GM18907 (cell line): ENCODE data around the gene SNTB2.
A peak's percentile ranks its signal among the peaks of the same experiment; 100 is the strongest.

ENCODE experiments used
- ATAC-seq: cut with Tn5 transposase; IDR thresholded peaks from one replicate; pipeline ENCODE4 v1.9.1; 2021; ENCODE audit warnings: mild to moderate bottlenecking, moderate library complexity; ENCODE audit not compliant: unreplicated experiment

Gene SNTB2

DNA sequence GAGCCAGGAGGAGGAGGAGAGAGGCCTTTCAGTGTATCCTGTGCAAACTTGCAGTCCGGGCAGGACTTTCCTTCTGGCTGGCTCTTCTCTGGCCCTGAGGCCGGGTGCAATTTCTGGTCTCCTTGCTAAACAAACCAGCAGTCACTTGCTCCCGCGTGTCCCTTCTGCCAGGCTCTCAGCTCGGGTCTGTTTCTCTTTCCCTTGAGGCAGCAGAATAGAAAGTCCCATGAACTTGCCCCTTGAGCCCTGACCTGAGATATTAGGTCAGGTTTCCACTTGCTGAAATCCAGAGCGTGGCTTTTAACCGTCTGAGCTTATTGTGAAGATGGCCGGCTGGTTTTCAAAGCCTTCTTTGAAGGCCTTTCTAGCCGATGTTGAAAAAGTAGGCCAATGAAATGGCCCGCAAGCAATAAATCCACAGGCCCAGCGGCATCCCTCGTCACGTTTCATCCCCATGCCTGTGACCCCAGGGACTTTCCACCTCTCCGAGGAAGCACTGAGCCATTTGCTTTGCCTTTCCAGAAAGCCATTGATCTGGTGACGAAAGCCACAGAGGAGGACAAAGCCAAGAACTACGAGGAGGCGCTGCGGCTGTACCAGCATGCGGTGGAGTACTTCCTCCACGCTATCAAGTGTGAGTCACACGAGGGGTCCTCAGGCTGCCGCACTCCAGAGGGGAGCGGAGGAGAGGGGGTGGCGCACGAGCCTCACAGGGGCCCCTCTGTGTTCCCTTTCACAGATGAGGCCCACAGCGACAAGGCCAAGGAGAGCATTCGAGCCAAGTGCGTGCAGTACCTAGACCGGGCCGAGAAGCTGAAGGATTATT lies 128.7 kb downstream of the SNTB2 start:
- no peak for ATAC-seq

DNA sequence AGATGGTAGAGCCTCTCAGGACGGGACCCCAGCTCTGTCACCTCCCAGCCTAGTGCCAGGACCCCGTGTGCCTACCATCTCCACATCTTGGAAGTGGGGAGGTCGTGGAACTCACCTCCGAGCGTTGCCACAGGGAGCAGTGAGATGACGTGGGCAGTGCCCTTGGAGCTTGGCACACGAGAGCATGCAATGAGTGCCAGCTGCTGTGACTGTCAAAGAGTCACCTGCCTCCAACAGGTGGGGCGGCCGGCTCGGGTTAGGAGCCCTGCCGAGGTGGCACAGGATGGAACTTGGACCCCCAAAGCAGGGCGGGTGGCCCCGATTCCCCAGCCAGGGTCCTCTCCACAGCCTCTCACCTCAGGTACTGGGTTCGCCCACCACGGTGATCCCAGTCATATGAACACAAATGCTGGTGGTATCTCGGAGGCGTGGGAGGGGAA lies 129.7 kb downstream of the SNTB2 start:
- ATAC-seq, result no peak

DNA sequence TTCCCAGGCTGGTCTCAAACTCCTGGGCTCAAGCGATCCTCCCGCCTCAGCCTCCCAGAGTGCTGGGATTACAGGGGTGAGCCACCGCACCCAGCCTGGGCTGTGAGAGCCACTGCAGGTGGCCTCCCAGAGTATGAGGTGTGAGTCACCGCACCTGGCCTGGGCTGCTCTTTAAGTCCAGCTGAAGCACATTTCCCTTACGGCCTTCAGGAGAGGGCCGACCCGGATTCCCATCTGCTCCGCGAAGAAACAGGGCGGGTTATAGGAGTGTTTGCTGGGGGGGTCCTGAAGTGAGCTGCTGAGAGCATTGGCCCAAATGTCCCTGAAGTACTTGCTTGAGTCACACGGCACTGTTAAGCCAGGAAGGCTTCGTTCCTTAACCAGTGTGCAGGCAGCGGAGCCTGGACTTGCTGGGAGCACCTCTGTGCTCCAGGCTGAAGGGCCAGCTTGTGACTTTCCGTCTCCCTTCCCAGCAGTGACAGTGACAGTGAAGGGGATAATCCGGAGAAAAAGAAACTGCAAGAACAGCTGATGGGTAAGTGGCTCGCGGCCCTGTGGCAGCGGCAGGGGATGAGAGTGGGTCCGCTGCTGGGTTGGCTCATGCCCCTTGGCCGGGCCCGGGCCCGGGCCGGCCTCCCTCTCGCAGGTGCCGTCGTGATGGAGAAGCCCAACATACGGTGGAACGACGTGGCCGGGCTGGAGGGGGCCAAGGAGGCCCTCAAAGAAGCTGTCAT lies 131.4 kb downstream of the SNTB2 start:
- ATAC-seq, result no peak

GRCh38 chr16:69318911-69319289 lies 131.9 kb downstream of the SNTB2 start:
- ATAC-seq, result no peak

DNA sequence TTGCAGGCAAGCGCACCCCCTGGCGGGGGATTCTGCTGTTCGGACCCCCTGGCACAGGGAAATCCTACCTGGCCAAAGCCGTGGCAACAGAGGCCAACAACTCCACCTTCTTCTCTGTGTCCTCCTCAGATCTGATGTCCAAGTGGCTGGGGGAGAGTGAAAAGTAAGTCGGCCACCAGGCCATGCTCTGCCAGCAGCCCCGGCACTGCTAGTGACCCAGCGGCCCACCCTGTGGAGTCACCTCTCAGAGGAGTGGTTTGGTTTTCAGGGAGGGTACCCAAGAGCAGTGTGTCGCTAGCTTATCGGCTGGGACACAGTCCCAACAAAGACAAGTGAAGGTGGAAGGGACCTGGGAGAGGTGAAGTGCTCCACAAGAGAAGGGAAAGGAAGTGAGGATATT lies 132.4 kb downstream of the SNTB2 start:
- no peak for ATAC-seq

GRCh38 chr16:69319826-69320739 lies 133.1 kb downstream of the SNTB2 start:
- ATAC-seq, result no peak

- no peak for ATAC-seq
These were observed 133.7 kb downstream of the SNTB2 start for GRCh38 chr16:69320740-69321073.

DNA sequence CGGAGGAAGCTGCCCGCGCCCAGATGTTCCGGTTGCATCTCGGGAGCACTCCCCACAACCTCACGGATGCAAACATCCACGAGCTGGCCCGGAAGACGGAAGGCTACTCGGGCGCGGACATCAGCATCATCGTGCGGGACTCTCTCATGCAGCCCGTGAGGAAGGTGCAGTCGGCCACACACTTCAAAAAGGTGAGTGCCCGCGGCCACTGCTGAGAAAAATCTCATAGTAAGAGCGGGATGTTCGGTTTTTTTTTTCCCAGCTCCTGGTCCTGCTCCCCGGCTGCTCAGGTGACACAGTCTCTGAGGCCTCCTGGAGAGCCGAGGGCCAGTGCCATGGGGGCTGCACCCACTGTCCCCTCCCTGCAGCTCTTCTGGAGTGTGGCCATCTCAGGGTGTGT lies 134.1 kb downstream of the SNTB2 start:
- ATAC-seq, result no peak

- no peak for ATAC-seq
These were observed 135.4 kb downstream of the SNTB2 start for GRCh38 chr16:69322343-69322742.

- ATAC-seq, result no peak
These were observed 136.5 kb downstream of the SNTB2 start for GRCh38 chr16:69323415-69323814.

DNA sequence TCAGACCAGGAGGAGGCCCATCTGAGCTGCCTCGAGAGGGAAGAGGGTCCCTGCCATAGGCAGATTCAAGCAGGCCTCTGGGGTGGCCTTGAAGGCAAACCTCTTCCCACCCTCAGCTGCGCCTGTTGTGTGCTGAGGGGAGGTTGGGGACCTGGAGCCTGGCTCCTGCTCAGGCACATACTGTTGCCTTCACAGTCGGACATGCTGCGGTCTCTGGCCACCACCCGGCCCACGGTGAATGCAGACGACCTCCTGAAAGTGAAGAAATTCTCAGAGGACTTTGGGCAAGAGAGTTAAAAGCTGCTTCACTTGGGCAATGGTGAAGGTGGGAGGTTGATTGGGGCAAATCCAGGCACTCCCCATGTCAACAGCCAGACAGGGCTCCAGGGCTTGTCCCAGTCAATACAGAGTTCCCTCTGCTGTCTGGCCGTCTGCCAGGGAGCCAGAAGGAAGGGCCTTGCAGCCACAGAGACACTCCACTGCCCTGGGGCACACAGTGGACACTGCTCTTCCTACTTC lies 137.1 kb downstream of the SNTB2 start:
- no peak for ATAC-seq

DNA sequence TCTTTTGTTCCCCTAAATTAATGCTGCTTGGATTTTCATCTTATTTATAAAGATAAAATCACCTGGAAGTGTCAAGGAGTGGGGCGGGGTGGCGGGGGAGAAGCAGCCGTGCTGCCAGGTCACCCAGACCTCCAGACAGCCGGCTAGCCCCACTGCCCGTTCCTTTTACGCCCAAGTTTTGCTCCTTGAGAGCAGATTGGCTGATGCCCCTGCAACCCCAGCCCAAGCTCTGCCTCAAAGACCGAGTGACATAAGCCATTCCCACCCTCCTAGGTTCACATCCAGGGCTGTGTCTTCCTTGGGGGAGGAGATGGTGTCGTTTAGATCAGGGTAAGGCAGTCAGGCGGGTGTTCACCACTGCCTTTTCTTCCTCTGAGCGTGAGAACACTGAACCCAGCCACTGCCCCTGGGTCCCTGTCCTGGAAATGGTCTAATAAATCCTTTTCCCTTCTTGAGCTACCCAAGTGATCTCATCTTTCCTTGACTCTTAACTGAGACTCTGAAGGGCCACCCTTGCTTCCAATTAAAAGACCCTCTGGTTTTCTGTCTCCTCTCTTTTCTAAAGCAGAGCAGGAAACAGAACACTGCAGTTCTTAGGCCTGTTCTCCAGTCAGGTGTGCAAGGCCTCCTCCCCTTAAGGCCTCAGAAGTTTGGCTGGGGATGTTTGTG lies 137.8 kb downstream of the SNTB2 start:
- ATAC-seq, result no peak

DNA sequence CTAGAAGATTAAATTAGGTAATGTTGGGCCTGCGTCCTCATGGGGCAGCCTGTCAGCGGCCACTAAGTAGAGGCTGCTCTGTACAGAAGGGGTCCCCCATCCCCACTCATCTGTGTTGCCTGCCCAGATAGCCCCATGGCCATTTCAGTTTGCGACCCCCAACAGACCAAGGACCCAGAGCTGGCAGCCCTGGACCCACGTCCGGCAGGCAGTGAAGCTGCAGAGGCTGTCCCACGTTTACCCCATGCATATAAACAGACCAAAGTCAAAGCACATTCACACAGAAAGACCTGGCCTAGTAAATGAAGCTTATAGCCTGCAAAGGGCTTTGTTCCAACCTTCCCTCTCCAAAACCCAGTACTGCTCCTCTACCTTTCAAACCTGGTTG lies 138.8 kb downstream of the SNTB2 start:
- no peak for ATAC-seq

DNA sequence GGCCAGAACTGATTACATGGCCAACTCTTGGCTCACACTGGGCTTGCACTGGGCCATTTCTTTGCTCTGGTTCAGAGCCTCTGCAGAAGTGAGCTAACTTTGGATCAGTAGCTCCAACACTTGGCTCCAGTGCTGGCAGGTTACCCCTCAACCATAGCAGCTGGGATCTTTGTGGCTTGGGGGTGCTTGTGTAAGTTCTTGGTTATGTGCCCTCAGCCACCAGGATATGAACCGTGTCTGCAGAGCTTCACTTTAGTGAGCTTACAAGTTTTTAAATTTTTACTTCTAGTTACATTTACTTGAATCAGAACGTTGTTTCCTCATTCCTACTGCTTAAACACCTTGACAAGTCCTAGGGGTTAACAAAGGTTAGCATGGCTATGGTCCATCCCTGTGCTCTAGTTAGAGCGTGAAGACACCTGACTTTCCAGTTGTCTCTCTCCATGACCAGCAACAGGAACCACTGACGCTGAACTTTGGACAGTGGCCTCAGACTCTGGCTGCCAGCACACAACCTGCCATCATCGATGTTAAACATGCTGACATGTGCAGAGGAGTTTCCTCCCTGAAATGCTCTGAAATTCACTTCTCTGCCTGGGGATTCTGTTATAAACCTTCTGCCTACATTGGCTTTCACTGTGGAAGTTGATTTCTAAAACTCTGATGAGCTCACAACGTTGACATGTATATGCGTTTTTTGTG lies 139.4 kb downstream of the SNTB2 start:
- no peak for ATAC-seq

DNA sequence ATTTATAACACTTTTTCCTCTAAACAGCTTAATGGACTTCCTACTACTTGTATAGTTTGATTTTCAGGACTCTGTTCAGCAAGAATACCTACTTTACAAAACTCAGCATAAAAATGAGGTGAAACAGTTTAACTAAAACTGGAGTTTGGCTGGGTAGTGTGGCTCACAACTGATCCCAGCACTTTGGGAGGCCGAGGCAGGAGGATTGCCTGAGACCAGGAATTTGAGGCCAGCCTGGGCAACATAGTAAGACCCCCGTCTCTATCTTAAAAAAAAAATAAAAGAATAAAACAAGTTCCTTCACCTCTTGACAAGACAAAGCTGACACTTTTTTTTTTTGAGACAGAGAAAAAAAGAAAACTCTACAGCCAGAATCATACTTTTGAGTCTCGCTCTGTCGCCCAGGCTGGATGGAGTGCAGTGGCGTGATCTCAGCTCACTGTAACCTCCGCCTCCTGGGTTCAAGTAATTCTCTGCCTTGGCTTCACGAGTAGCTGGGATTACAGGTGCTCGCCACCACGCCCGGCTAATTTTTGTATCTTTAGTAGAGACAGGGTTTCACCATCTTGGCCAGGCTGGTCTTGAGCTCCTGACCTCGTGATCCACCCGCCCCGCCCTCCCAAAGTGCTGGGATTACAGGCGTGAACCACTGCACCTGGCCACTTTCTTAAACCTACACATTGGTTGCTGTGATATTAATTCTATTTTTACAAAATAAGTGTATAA lies 140.8 kb downstream of the SNTB2 start:
- no peak for ATAC-seq

DNA sequence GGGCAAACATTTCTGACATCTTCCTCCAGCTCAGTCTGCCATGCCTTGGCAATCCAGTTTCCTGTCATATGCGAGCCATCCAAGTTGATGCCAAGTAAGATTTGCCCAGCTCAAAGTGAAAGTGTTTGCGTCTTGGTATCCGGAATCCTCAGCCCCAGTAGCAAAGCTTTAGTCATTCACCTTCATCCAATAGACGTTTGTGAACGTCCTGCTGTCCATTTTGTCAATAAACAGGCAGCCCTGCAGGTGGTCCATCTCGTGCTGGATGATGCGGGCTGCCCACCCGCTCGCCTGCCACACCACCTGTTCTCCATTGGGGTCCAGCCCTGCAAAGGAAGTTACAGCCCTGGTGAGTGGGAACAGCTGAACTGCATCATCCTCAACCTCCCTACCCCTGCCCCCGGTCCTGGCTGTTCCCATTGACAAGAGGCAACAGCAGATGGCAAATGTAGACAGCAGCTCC lies 141.9 kb downstream of the SNTB2 start:
- ATAC-seq, result no peak

- ATAC-seq, result peak; percentile 29
These were observed 142.7 kb downstream of the SNTB2 start for GRCh38 chr16:69329369-69330285.
